NCI-H748 (cell line): ENCODE results near the gene TMEM150C.
"Not testable (repeated sequence)": the region's sequence is repeated elsewhere in the genome, so short reads cannot be mapped to it uniquely, and the experiment has no call there.

ENCODE experiments used
- DNase-seq: peaks from one replicate; lab custom pipeline; 2025; ENCODE audit not compliant: unreplicated experiment; lab: John Stamatoyannopoulos, UW

Gene TMEM150C

DNA sequence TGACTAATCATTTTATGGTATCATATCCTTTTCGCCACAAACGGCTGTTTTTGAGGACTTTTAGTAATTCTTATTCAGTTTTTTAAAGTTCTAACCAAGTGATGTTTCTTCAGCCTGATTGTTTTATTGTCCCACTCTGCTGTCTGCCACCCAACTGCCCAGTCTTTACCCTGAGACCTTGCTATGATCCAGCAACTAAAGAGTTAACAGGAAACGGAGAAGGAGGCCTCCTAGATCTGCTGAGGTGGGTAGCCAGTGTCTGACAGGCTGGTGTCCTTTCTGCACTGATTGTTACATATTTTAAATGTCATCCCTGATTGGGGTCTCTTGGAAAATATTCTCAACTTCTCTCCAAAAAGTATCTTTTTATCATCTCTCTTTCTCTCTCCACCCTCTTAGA, 7.9 kb upstream of the TMEM150C start:
- no peak for DNase-seq

DNA sequence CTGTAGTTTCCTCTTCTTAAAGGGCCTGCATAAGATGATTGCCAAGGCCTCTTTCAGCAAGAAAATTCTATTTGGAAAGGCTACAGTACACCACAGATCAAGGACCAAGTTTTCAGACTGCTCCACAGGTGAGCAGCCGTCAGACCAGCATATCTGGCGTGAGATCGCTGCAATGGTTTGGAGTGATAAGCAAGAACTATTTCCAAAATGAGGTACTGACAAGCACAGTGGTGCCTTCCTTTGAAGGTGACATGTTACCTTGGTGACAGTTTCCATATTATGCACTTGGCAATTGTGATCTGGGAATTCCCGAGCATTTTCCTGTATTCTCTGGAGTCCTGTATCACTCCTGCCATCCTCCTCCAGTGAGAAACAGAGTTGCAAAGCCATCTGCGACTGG, 7.3 kb upstream of the TMEM150C start:
- DNase-seq = no peak

DNA sequence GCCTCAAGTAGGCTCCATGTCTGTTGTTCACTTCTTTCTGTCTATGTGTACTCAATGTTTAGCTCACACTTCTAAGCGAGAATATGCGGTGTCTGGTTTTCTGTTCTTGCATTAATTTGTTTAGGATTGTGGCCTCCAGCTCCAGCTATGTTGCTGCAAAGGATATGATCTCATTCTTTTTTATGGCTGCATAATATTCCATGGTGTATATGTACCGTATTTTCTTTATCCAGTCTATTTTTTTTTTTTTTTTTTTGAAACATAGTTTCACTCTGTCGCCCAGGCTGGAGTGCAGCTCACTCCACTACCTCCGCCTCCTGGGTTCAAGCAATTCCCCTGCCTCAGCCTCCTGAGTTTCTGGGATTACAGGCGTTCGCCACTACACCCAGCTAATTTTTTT, 5.7 kb upstream of the TMEM150C start:
- DNase-seq = no peak

DNA sequence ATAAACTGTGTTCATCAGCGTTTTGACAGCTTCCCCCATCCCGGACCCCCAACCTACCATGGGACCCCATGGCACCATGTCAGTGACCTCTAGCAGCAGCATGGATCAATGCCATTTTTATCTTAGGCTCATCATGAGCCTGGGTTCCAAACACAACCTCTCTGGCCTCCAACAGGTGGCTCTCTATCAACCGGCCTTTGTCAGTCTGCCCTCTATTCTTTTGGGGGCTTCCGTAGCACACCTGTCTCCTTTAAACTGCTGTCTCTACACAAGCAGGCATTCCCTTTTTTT, 721 bp upstream of the TMEM150C start:
- DNase-seq = peak; percentile 54

GRCh38 chr4:82560853-82561785, 669 bp downstream of the TMEM150C start:
- peak; percentile 41 for DNase-seq

DNA sequence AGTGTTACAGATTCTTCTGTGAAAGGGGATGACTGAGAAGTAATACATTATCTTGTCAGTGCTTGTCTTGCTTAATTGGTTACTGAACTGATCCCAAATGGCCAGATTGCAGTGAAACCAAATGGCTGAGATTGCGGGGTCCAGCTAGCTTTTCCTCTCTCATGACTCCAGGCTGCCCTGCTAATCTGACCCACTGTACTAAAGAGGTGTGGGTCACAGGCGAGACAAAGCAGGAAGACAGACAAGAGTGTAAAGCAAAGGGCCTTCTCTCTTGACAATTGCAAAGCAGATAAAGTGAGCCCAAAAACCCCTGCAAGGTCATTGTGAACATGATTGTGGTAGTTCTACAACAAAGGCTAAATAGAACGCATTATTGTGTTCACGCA, 2.1 kb downstream of the TMEM150C start:
- DNase-seq = no peak

DNA sequence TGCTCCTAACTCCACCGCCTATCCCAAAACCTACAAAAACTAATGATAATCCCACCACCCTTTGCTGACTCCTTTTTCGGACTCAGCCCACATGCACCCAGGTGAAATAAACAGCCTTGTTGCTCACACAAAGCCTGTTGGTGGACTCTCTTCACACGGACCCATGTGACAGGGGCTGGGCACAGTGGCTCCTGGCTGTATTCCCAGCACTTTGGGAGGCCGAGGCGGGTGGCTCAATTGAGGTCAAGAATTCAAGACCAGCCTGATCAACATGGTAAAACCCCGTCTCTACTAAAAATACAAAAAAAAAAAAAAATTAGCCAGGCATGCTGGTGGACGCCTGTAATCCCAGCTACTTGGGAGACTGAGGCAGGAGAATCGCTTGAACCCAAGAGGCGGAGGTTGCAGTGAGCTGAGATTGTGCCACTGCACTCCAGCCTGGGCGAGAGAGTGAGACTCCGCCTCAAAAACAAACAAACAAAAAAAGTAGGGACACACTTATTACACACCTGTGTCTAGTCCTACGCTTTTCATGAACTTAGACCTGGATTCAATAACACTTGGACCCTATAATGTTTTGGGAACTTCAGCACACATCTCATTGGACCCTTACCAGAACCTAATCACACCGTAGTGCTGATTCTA, 2.6 kb downstream of the TMEM150C start:
- not testable (repeated sequence) for DNase-seq

- no peak for DNase-seq
These were observed 6.5 kb downstream of the TMEM150C start for GRCh38 chr4:82555276-82555675.

DNA sequence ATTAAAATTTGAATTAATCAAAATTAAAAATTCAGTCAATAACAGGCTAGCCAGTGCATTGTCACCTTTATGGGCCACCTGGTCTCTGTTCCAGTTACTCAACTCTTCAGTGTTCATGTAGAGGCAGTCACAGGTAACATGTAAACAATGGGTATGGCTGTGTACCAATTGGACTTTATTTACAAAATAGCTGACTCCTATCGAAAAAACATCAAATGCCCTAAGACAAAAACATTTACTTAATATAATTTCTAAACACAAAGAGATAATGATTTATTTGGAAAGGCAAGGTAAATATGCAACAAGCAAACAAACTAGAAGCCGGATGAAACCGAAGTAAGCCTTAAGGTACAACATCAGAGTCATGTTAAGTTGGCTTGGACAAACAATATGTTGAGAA, 8.8 kb downstream of the TMEM150C start:
- no peak for DNase-seq

DNA sequence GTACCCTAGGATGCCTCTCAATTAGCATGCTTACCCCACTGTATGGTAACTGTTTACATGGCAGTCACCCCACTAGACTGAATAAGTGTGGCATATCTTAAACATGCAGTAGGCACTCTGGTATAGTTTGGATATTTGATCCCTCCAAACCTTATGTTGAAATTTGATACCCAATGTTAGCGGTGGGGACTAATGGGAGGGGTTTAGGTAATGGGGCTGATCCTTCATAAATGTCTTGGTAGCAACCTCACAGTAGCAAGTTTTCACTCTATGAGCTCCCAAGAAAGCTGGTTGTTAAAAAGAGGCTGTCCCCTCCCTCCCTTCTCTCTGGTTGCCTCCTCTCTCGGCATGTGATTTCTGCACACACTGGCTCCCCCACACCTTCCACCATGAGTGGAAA, 10.1 kb downstream of the TMEM150C start:
- peak; percentile 18 for DNase-seq

DNA sequence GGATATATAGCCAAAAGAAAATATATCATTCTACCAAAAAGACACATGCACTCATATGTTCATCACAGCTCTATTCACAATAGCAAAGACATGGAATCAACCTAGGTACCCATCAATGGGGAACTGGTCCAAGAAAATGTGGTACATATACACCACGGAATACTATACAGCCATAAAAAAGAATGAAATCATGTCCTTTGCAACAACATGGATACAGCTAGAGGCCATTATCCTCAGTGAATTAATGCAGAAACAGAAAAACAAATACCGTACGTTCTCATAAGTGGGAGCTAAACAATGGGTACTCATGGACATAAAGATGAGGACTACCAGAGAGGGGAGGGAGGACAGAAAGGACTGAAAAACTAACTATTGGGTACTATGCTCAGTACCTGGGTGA, 13.9 kb downstream of the TMEM150C start:
- not testable (repeated sequence) for DNase-seq

DNA sequence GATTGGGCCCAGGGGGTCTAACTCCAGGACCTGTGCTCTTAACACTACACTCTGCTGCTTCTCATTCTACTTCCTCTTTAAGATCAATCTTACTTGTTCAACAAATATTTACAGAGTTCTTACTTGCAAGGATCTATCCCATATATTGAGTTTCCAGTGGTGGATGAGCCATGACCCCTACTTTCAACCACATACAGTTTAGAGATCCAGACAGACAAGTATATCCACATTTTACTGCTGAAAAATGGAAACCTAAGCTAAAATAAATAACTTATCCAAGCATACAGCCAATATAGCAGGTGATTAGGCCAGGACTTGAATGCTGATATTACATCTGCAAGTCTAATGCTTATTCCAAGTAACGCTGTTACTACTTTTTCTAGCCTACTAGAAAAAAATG, 18.7 kb downstream of the TMEM150C start:
- DNase-seq = no peak

- no peak for DNase-seq
These were observed 19.1 kb downstream of the TMEM150C start for GRCh38 chr4:82542642-82543041.

GRCh38 chr4:82529322-82529721, 32.5 kb downstream of the TMEM150C start:
- DNase-seq = no peak

GRCh38 chr4:82528868-82529267, 32.9 kb downstream of the TMEM150C start:
- DNase-seq = no peak

- DNase-seq = no peak
These were observed 33.7 kb downstream of the TMEM150C start for GRCh38 chr4:82528074-82528473.

GRCh38 chr4:82525307-82525911, 36.4 kb downstream of the TMEM150C start:
- DNase-seq = no peak

GRCh38 chr4:82524570-82525152, 37.1 kb downstream of the TMEM150C start:
- DNase-seq = no peak

- no peak for DNase-seq
These were observed 38.6 kb downstream of the TMEM150C start for GRCh38 chr4:82523179-82523578.

DNA sequence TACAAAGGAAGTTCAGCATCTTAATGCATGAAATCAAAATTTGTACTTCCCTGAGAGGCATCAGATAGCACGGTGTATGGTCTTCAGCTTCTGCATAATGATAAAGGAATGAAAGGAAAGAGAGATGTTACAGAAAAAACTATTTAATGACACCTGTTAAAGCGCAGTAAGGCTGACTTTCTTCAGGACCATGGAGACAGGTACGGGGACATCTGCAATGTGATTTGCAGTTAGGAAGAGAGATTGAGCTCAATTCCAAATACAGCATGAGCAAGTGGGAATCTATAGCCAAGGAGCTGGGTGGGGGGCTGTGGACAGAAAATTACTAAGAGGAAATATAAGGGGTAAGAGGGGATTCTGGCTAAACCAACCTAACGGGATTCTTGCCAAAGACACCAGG, 39.3 kb downstream of the TMEM150C start:
- DNase-seq = no peak

- no peak for DNase-seq
These were observed 40.5 kb downstream of the TMEM150C start for GRCh38 chr4:82521283-82521682.

GRCh38 chr4:82519776-82520175, 42.0 kb downstream of the TMEM150C start:
- no peak for DNase-seq
